NCI-H526 treated with DMSO at 0.1 percent for 48 hours (cell line): ENCODE measurements around the gene ARFGEF3.
"Not testable (repeated sequence)": the region's sequence is repeated elsewhere in the genome, so short reads cannot be mapped to it uniquely, and the experiment has no call there.

ENCODE experiments used
- DNase-seq: peaks from one replicate; lab custom pipeline; 2025; lab: John Stamatoyannopoulos, UW

ARFGEF3 gene

GRCh38 chr6:138347864-138348263 lies 186.1 kb downstream of the ARFGEF3 start:
- no peak for DNase-seq

- no peak for DNase-seq
Measured at GRCh38 chr6:138349891-138350290, 188.2 kb downstream of the ARFGEF3 start.

- no peak for DNase-seq
Measured at GRCh38 chr6:138357928-138358327, 196.2 kb downstream of the ARFGEF3 start.

GRCh38 chr6:138368684-138369083 lies 206.9 kb downstream of the ARFGEF3 start:
- not testable (repeated sequence) for DNase-seq

GRCh38 chr6:138370631-138371451 lies 209.1 kb downstream of the ARFGEF3 start:
- no peak for DNase-seq

GRCh38 chr6:138371452-138371711 lies 209.6 kb downstream of the ARFGEF3 start:
- DNase-seq: no peak

GRCh38 chr6:138371720-138372119 lies 210.0 kb downstream of the ARFGEF3 start:
- no peak for DNase-seq

- no peak for DNase-seq
Measured at GRCh38 chr6:138372711-138373463, 211.1 kb downstream of the ARFGEF3 start.

- no peak for DNase-seq
Measured at GRCh38 chr6:138374230-138374629, 212.5 kb downstream of the ARFGEF3 start.

- no peak for DNase-seq
Measured at GRCh38 chr6:138374815-138375214, 213.1 kb downstream of the ARFGEF3 start.

GRCh38 chr6:138377042-138377441 lies 215.3 kb downstream of the ARFGEF3 start:
- no peak for DNase-seq

GRCh38 chr6:138377844-138378243 lies 216.1 kb downstream of the ARFGEF3 start, which contains the start of gene SMIM28:
Gene SMIM28, plus strand, starts transcription at chr6:138377905. Its CDS starts 168 bp downstream, at chr6:138378073.
- DNase-seq: no peak

- DNase-seq: no peak
Measured at GRCh38 chr6:138378463-138378862, 216.7 kb downstream of the ARFGEF3 start.

- no peak for DNase-seq
Measured at GRCh38 chr6:138382498-138383265, 220.9 kb downstream of the ARFGEF3 start.

- DNase-seq: no peak
Measured at GRCh38 chr6:138383776-138384175, 222.0 kb downstream of the ARFGEF3 start.

GRCh38 chr6:138386897-138387296 lies 225.2 kb downstream of the ARFGEF3 start:
- no peak for DNase-seq

GRCh38 chr6:138387577-138388368 lies 226.0 kb downstream of the ARFGEF3 start:
- DNase-seq: no peak

- no peak for DNase-seq
Measured at GRCh38 chr6:138389551-138389950, 227.8 kb downstream of the ARFGEF3 start.
